Measurements from ENCODE around the gene ST3GAL6.

ST3GAL6 gene

DNA sequence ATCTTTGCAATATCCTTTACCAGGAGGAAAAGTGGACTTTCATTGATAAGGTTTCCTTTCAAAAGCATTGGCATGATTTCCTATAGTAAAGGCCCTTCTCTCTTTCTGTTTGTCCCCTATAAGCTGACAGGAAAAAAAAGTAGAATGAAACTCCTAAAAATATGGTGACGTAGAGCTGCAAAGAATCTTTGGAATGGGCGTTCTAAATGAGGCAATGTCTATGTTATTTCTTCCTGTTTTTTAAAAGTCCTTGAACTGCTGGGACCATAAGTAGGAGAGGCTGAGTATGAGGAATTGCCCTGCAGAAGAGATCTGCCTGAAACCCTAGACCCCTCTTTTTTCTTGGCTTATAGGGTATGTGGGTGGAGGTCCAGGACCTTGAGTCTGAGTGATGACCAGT, 17.2 kb downstream of the ST3GAL6 start:
- Histone ChIP-seq H3K36me3 (ENCODE audit: control insufficient read depth, insufficient read depth, low read length) (no peaks in the 10 kb centered on the region), H3K4me3 (ENCODE audit: insufficient read depth, low read depth, low read length) (no peak overlapping the region), H3K4me1 (ENCODE audit: control insufficient read depth, insufficient read depth, low read length) (no peaks in the 10 kb centered on the region), H3K27me3 (ENCODE audit: control insufficient read depth, insufficient read depth, low read length, poor library complexity, severe bottlenecking) (no peaks in the 10 kb centered on the region), H3K9me3 (ENCODE audit: control insufficient read depth, low read length) (no peaks in the 10 kb centered on the region), H3K27ac (ENCODE audit: insufficient read depth, low read depth, low read length, poor library complexity, severe bottlenecking) (no peak overlapping the region)
- 98 to 100% methylated on average over 2 of the region's 2 CpGs for WGBS, 2 experiments

DNA sequence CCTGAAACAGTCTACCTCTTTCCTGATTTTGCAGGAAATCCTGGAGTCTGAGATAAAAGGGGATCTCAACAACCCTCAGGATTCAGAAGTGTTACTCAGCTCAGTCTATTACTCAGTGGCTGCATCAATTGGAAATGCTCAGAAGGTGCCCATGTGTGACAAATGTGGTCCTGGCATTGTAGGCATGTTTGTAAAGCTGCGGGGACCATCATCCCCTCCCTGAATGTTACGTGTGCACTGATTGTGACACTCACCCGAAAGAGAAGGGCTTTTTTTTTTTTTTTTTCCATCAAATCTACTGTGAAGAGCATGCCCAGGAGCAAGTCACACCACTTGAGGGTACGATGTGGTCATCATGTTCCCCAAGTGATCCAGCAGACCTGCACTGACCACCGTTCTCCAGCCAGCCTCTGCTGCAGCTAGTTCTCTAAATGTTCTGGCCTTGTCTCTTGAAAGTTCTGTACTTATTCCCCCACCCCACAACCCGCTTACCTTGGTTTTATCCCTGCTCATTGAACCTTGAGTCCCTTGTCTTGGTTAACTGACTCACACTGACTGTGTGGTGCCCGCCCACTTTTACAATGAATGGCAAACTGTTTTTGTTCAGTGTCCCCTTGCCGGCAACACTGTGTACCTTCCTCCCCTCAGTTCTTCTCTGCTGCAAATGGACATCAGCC, 19.8 kb downstream of the ST3GAL6 start:
- no peaks in the 10 kb centered on the region for H3K36me3 ChIP-seq (ENCODE audit: control insufficient read depth, insufficient read depth, low read length)

DNA sequence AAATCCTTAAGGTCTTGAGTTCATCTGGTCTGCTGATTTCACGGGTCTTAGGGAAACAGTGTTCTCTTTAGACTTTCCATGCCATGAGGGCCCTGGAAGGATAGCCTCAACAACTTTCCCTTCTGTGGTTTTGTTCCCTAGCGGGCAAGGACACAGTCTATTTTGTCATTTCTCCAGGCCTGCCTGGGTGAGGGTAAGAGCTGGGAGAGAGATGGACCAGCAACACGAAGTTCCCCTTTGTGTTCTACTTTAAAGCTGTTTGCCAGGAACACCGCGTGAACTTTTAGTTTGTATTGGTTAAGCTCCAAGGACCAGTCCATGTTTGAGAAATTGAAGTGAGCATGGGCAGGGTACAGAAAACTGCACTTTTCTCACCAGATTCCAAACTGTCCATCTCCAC, 20.9 kb downstream of the ST3GAL6 start:
- Histone ChIP-seq H3K9me3 (ENCODE audit: control insufficient read depth, low read length) (no peaks in the 10 kb centered on the region), H3K4me3 (ENCODE audit: insufficient read depth, low read depth, low read length) (no peak overlapping the region), H3K27ac (ENCODE audit: insufficient read depth, low read depth, low read length, poor library complexity, severe bottlenecking) (no peak overlapping the region), H3K4me1 (ENCODE audit: control insufficient read depth, insufficient read depth, low read length) (no peaks in the 10 kb centered on the region), H3K36me3 (ENCODE audit: control insufficient read depth, insufficient read depth, low read length) (no peaks in the 10 kb centered on the region), H3K27me3 (ENCODE audit: control insufficient read depth, insufficient read depth, low read length, poor library complexity, severe bottlenecking) (no peaks in the 10 kb centered on the region)
- 94 to 100% methylated on average over 5 of the region's 5 CpGs for WGBS, 2 experiments

More for the DNA sequence above, 19.8 kb downstream of the ST3GAL6 start:
- Histone ChIP-seq H3K9me3 (ENCODE audit: control insufficient read depth, low read length) (no peaks in the 10 kb centered on the region), H3K27me3 (ENCODE audit: control insufficient read depth, insufficient read depth, low read length, poor library complexity, severe bottlenecking) (no peaks in the 10 kb centered on the region), H3K4me1 (ENCODE audit: control insufficient read depth, insufficient read depth, low read length) (no peaks in the 10 kb centered on the region), H3K27ac (ENCODE audit: insufficient read depth, low read depth, low read length, poor library complexity, severe bottlenecking) (no peak overlapping the region), H3K4me3 (ENCODE audit: insufficient read depth, low read depth, low read length) (no peak overlapping the region)
- WGBS, 2 experiments, result 90 to 94% methylated on average over 8 of the region's 8 CpGs

DNA sequence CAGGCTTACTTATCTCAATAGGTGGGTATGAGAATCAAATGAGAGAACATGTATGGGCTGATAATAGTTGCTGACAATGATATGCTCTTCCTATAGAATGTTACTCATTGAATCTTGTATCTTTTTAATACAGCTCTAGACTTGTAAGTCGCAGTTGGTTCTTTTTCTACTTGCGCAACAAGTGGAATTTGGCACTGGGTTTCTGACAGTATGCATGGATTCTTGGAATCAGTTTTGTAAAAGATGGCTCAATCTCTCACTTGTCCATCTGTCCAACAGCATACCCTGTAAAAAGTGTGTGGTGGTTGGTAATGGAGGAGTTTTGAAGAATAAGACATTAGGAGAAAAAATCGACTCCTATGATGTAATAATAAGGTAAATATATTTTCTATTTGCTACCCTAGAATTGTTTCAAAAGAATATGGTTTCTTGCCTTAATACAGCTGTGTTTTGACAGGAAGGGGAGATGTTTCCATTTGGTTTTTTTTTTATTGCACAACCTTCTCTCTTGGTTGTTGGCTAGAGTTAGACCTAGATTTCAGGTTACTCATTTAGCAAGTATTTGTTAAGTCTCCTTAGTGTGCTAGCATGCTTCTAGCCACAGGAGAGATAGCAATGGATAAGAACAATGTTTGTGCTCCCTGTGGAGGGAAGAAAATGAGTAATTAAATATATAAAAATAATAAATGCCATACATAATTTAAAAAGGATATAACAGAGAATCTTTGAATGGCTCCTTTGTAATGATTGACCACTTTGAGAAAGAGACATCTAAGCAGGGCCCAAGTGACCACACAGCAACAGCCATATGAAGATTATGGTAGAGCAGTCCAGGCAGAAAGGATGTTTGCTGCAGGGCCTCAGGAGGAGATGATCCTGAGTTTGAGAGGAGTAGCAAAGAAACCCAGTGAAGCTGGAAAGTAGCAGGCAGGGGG, 21.8 kb downstream of the ST3GAL6 start:
- WGBS, 2 experiments, result 76 to 79% methylated on average over 2 of the region's 3 CpGs
- H3K4me3 ChIP-seq (ENCODE audit: insufficient read depth, low read depth, low read length), result no peak overlapping the region

DNA sequence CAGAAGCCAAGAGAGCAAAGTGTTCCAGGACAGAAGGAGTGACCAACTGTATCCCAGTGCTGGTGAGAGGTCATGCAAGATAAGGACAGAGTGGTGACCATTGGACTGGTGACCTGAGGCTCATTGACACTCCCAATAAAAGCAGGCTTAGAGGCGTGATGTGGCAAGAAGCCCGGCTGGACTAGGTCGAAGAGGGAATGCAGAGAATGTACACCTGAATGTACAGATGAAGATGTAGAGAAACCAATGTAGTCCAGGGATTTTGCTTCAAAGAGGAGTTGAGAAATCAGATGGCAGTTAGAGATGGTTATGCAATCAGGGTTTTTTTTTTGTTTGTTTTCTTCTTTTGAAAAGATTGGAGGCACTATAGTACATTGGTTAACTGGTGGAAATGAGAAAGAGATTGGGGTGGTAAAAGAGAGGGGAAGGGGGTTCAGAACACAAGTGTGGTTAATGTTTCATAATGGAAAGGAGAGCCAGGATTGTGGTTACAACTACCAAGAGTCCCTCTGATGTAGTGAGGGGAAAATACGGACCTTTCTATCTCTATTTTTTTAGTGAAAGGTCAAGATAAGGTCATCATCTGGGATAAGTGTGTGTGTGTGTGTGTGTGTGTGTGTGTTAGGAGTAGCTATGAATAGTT, 23.3 kb downstream of the ST3GAL6 start:
- no peaks in the 10 kb centered on the region for H3K4me1 ChIP-seq (ENCODE audit: control insufficient read depth, insufficient read depth, low read length)
- WGBS, 2 experiments, result 97 to 98% methylated on average over 4 of the region's 4 CpGs
- H3K27me3 ChIP-seq (ENCODE audit: control insufficient read depth, insufficient read depth, low read length, poor library complexity, severe bottlenecking), result no peaks in the 10 kb centered on the region
- no peaks in the 10 kb centered on the region for H3K9me3 ChIP-seq (ENCODE audit: control insufficient read depth, low read length)
- no peaks in the 10 kb centered on the region for H3K36me3 ChIP-seq (ENCODE audit: control insufficient read depth, insufficient read depth, low read length)
- H3K27ac ChIP-seq (ENCODE audit: insufficient read depth, low read depth, low read length, poor library complexity, severe bottlenecking), result no peak overlapping the region
- no peak overlapping the region for H3K4me3 ChIP-seq (ENCODE audit: insufficient read depth, low read depth, low read length)

More for the DNA sequence above, 21.8 kb downstream of the ST3GAL6 start:
- Histone ChIP-seq H3K27me3 (ENCODE audit: control insufficient read depth, insufficient read depth, low read length, poor library complexity, severe bottlenecking) (no peaks in the 10 kb centered on the region), H3K27ac (ENCODE audit: insufficient read depth, low read depth, low read length, poor library complexity, severe bottlenecking) (no peak overlapping the region), H3K4me1 (ENCODE audit: control insufficient read depth, insufficient read depth, low read length) (no peaks in the 10 kb centered on the region), H3K9me3 (ENCODE audit: control insufficient read depth, low read length) (no peaks in the 10 kb centered on the region), H3K36me3 (ENCODE audit: control insufficient read depth, insufficient read depth, low read length) (no peaks in the 10 kb centered on the region)

DNA sequence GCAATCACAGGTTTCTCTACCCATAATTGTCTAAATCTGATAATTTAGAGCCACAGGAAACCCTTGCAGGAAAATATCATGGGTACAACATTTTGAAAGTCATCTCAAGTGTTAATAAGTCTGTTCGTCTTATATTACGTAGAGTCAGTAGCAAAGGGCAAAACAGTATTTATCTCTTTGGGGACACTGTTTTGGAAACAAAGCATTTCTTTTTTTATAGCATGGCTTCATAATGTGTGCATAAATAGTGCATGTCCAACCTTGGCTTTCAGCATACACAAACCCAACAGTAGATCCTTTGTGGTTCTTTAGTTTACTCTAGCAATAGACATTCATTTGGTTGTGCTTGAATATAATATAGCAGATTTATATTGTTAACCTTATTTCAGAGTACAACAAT, 24.0 kb downstream of the ST3GAL6 start:
- Histone ChIP-seq H3K27ac (ENCODE audit: insufficient read depth, low read depth, low read length, poor library complexity, severe bottlenecking) (no peak overlapping the region), H3K9me3 (ENCODE audit: control insufficient read depth, low read length) (no peaks in the 10 kb centered on the region), H3K4me3 (ENCODE audit: insufficient read depth, low read depth, low read length) (no peak overlapping the region), H3K36me3 (ENCODE audit: control insufficient read depth, insufficient read depth, low read length) (no peaks in the 10 kb centered on the region), H3K4me1 (ENCODE audit: control insufficient read depth, insufficient read depth, low read length) (no peaks in the 10 kb centered on the region), H3K27me3 (ENCODE audit: control insufficient read depth, insufficient read depth, low read length, poor library complexity, severe bottlenecking) (no peaks in the 10 kb centered on the region)
- 96 to 97% methylated on average over 2 of the region's 2 CpGs for WGBS, 2 experiments

DNA sequence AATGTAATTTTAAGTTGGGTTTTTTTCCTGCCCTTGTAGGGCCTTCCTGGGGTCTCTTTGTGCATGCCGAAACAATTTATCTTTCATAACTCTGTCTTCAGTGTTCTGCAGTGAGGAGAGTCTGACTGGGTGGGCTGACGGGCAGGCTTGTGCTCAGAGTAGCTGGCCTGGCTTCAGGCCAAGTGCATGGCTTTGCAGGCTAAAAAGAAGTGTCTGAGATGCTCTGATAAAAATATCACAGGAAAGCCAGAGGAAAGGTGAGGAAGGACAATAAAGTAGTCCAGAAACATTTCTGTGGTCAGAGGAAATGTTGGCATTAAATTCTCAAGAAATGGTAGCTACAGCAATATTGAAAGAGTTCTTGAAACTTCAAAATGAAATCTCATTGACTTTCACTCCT, 25.5 kb downstream of the ST3GAL6 start:
- no peaks in the 10 kb centered on the region for H3K9me3 ChIP-seq (ENCODE audit: control insufficient read depth, low read length)
- H3K27ac ChIP-seq (ENCODE audit: insufficient read depth, low read depth, low read length, poor library complexity, severe bottlenecking), result no peak overlapping the region
- no peak overlapping the region for H3K4me3 ChIP-seq (ENCODE audit: insufficient read depth, low read depth, low read length)
- H3K4me1 ChIP-seq (ENCODE audit: control insufficient read depth, insufficient read depth, low read length), result no peaks in the 10 kb centered on the region
- 61 to 76% methylated on average over 2 of the region's 2 CpGs for WGBS, 2 experiments
- H3K27me3 ChIP-seq (ENCODE audit: control insufficient read depth, insufficient read depth, low read length, poor library complexity, severe bottlenecking), result no peaks in the 10 kb centered on the region
- no peaks in the 10 kb centered on the region for H3K36me3 ChIP-seq (ENCODE audit: control insufficient read depth, insufficient read depth, low read length)

DNA sequence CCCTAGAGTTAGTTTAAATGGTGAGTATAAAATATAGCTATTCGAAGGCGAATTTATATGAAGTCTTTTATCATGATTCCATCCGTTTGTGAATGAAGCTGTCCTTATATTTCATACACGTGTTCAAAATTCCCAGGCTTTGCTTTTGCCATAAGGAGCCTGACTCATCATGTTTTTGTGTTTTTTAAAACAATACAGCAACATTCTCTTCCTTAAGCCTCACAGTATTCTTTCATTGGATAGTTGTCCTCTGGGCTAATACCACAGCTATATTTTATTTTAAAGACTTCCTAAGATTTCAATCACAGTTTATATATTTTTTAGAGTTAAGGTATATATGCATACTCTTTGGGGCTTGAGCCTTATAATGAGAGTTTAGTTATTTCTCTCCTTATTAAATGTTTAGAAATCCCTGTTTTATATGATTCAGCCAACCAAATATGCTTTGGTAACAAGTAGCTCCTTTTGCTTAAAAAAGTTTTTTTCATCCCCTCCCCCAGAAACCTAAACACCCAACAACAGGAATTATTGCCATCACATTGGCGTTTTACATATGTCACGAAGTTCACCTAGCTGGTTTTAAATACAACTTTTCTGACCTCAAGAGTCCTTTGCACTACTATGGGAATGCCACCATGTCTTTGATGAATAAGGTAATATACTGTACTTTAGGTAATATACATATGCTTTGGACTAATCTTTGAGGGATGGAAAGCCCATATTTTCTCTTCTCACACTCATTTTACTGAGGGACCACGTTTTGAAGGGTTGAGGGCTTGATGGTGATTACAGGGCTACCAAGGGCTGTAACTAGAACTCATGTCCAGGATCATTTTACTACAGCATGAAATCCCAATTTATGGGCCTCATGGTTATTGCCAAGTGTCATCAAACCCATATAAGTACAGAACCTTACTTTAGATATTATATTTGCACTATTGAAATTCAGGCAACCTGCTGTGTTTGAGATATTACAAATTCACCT, 28.5 kb downstream of the ST3GAL6 start:
- H3K9me3 ChIP-seq (ENCODE audit: control insufficient read depth, low read length), result no peaks in the 10 kb centered on the region
- no peak overlapping the region for H3K27ac ChIP-seq (ENCODE audit: insufficient read depth, low read depth, low read length, poor library complexity, severe bottlenecking)
- WGBS, 2 experiments, result 92 to 95% methylated on average over 7 of the region's 7 CpGs
- H3K4me1 ChIP-seq (ENCODE audit: control insufficient read depth, insufficient read depth, low read length), result no peaks in the 10 kb centered on the region
- H3K36me3 ChIP-seq (ENCODE audit: control insufficient read depth, insufficient read depth, low read length), result no peaks in the 10 kb centered on the region
- H3K4me3 ChIP-seq (ENCODE audit: insufficient read depth, low read depth, low read length), result no peak overlapping the region
- no peaks in the 10 kb centered on the region for H3K27me3 ChIP-seq (ENCODE audit: control insufficient read depth, insufficient read depth, low read length, poor library complexity, severe bottlenecking)

DNA sequence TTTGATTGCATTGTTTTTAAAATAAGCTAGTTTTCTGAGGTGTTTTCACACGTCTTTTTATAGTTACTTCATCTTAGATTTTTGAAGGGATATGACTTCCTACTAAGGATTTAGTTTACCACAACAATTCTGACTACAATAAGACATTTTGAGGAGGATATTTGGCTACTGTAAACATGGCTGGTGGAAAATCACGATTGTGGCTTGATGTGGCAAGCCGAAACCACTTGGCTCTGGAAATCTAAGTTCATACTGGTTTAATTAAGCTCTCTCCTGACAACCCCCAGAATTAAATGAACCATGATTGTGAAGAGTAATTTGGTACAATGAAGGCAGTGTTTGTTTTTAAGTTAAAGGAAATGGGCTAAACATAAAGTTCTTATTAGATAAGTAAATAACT, 30.8 kb downstream of the ST3GAL6 start:
- Histone ChIP-seq H3K4me3 (ENCODE audit: insufficient read depth, low read depth, low read length) (no peak overlapping the region), H3K27me3 (ENCODE audit: control insufficient read depth, insufficient read depth, low read length, poor library complexity, severe bottlenecking) (no peaks in the 10 kb centered on the region), H3K9me3 (ENCODE audit: control insufficient read depth, low read length) (no peaks in the 10 kb centered on the region), H3K27ac (ENCODE audit: insufficient read depth, low read depth, low read length, poor library complexity, severe bottlenecking) (no peak overlapping the region), H3K4me1 (ENCODE audit: control insufficient read depth, insufficient read depth, low read length) (no peaks in the 10 kb centered on the region), H3K36me3 (ENCODE audit: control insufficient read depth, insufficient read depth, low read length) (no peaks in the 10 kb centered on the region)
- 94 to 100% methylated on average over 2 to 3 of the region's 3 CpGs for WGBS, 2 experiments
